ENCODE data around the gene ZMPSTE24. TPM values are rescaled to one million over a fixed set of nuclear protein-coding genes. Genes with fewer than 3 reads are reported as not detected.

The ZMPSTE24 gene
- polyA plus RNA-seq, 3 donors: 6.4 to 45.6 (median 36.0) TPM

DNA sequence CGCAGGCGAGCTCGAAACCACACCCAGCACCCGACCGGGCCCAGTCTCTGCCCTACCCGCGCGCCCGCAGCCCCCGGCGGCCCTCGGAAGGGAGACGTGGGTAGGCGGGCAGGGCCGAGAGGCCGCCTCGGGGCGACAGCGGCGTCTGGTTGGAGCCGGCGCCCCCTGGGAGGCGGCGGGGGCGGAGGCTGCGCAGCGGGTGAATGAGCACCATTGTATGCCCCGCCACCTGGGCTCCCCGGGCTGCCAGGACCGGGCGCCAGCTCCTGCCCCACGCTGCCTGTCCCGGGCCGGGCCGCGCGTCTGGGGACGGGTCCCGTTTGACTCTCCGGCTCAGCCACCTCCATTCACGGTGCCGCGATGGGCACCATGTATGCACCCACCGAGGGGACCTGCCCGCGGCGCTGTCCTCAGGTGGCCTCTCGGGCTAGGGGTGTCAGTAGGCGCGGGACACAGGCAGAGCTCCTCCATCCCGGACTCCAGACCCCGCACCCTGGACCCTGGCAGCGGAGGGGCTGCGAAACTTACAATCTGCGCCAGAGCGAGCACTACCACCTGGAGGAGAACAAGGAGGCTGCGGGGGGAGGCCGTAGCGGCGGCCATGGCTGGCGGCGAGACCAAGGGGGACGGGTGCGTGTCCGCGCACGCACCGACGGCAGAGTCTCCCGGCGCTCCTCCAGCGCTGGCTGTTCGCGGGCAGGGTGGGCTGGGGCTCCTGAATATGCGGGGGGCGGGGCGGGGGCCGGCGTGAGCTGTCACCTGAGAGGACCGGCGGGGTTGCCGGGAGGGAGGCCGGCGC, 58.8 kb downstream of the ZMPSTE24 start, which contains the start of gene COL9A2:
Gene COL9A2 (minus strand): TSS at position 692 of the 799 bp plus-strand sequence. CDS start 89 bp downstream, at position 603.
- H3K4me2 ChIP-seq (replicated peaks; ENCODE audit: extremely low read depth, low read length, poor library complexity, severe bottlenecking): peak within 1 kb of the TSS; percentile 85
- peaks cover 5% of the 10 kb centered on the region for H3K79me2 ChIP-seq (ENCODE audit: insufficient read depth, low read length)
- H3K27ac Mint-ChIP-seq: no peak within 1 kb of the TSS
- DNase-seq: peak in 1 of 3 donors; percentile 17
- H3K4me3 ChIP-seq (replicated peaks in 1 of 3; ENCODE audit: low read depth in 2 of 3, low read length in 3 of 3): peak within 1 kb of the TSS; percentile 34 to 76 (median 53)
- no peak within 1 kb of the TSS for H3K27ac ChIP-seq (ENCODE audit: low read depth in 1 of 2, low read length in 2 of 2)
- peaks cover 0 to 12% (median 6%) of the 10 kb centered on the region in 7 donors for H3K9me3 Mint-ChIP-seq
- H3K4me3 Mint-ChIP-seq: peak within 1 kb of the TSS; percentile 83 to 94
- no peaks in the 10 kb centered on the region for H3K36me3 ChIP-seq (replicated peaks in 1 of 2; ENCODE audit: control insufficient read depth in 1 of 2, insufficient read depth in 2 of 2, low read length in 2 of 2)
- H4K20me1 ChIP-seq (ENCODE audit: insufficient read depth, low read length): no peaks in the 10 kb centered on the region
- peaks cover 47% of the 10 kb centered on the region for H3K4me1 Mint-ChIP-seq
- H3K27me3 ChIP-seq (ENCODE audit: control insufficient read depth in 2 of 2, insufficient read depth in 2 of 2, low read length in 2 of 2): peaks cover 21 to 34% of the 10 kb centered on the region in 2 donors
- H3K27me3 Mint-ChIP-seq (ENCODE audit: low read depth in 3 of 3): peaks cover 34 to 56% (median 49%) of the 10 kb centered on the region in 3 donors
- TF ChIP-seq, protein P1, sequence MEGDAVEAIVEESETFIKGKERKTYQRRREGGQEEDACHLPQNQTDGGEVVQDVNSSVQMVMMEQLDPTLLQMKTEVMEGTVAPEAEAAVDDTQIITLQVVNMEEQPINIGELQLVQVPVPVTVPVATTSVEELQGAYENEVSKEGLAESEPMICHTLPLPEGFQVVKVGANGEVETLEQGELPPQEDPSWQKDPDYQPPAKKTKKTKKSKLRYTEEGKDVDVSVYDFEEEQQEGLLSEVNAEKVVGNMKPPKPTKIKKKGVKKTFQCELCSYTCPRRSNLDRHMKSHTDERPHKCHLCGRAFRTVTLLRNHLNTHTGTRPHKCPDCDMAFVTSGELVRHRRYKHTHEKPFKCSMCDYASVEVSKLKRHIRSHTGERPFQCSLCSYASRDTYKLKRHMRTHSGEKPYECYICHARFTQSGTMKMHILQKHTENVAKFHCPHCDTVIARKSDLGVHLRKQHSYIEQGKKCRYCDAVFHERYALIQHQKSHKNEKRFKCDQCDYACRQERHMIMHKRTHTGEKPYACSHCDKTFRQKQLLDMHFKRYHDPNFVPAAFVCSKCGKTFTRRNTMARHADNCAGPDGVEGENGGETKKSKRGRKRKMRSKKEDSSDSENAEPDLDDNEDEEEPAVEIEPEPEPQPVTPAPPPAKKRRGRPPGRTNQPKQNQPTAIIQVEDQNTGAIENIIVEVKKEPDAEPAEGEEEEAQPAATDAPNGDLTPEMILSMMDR (IDR thresholded peaks at IDR 0.05): no peak
- peaks cover 49 to 58% of the 10 kb centered on the region in 2 donors for H3K4me1 ChIP-seq (ENCODE audit: control insufficient read depth in 1 of 2, insufficient read depth in 2 of 2, low read length in 2 of 2)
- peak within 1 kb of the TSS; percentile 49 for H3K9ac ChIP-seq (ENCODE audit: insufficient read depth, low read length, poor library complexity, severe bottlenecking)
- H2AFZ ChIP-seq (ENCODE audit: insufficient read depth, low read depth, low read length, poor library complexity, severe bottlenecking): peak within 1 kb of the TSS; percentile 97
- WGBS (ENCODE audit: insufficient coverage): 2% methylated on average over 81 of the region's 84 CpGs
- peaks cover 0 to 3% of the 10 kb centered on the region in 2 donors for H3K9me3 ChIP-seq (replicated peaks in 1 of 2; ENCODE audit: control insufficient read depth in 1 of 2, insufficient read depth in 1 of 2, low read length in 2 of 2)
- H3K36me3 Mint-ChIP-seq: peaks cover 7 to 12% of the 10 kb centered on the region in 2 donors
- intact Hi-C loops (cut with micrococcal nuclease): loop anchor here (5.0 to 10.0 kb wide), 3 partner anchors 62 to 169 kb away; partner anchors contain the start of gene ZMPSTE24 (in 1 of the 2)

DNA sequence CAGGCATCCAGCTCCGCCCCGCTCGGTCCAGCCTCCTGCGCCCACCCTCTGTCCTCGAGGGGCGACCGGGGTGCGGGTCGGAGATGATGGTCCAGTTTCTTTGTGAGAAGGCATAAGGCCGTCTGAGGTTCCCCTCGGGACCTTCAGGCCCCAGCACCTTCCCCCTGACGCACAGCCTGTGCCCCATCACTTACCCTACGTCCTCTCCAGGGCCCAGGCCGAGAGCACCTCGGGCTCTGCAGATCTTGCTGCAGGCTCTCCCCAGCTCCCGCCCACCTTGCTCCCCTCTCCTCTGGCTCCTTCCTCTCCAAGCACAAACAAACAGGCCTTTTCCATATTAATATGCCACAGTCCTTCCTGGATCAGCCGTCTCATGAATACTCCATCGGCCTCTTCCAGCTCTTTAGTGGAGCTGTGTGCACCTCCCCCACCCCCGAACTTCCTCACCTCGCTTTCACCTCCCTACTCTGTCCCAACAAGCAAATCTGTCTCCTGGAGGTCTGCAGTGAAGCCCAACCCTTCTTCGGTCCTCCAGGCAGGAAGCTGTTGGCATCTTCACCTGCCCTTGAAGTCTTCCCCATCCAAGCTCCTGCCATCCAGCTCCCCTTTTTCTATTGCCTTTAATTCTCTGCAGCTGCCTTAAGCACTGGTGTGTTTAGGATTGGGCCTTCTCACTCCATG, 59.5 kb downstream of the ZMPSTE24 start:
- H3K9ac ChIP-seq (ENCODE audit: insufficient read depth, low read length, poor library complexity, severe bottlenecking): no peak overlapping the region
- H4K20me1 ChIP-seq (ENCODE audit: insufficient read depth, low read length): no peaks in the 10 kb centered on the region
- Mint-ChIP-seq H3K9me3 (peaks cover 0 to 12% (median 6%) of the 10 kb centered on the region in 7 donors), H3K27me3 (ENCODE audit: low read depth in 3 of 3) (peaks cover 34 to 56% (median 48%) of the 10 kb centered on the region in 3 donors), H3K4me1 (peaks cover 39% of the 10 kb centered on the region), H3K36me3 (peaks cover 7 to 12% of the 10 kb centered on the region in 2 donors), H3K4me3 (peak overlapping the region; percentile 62 to 86), H3K27ac (no peak overlapping the region)
- TF ChIP-seq, protein P1 (IDR thresholded peaks at IDR 0.05): no peak
- peak overlapping the region; percentile 85 for H3K4me2 ChIP-seq (replicated peaks; ENCODE audit: extremely low read depth, low read length, poor library complexity, severe bottlenecking)
- H3K4me3 ChIP-seq (replicated peaks in 1 of 3; ENCODE audit: low read depth in 2 of 3, low read length in 3 of 3): peak overlapping the region in 1 of 3 experiments; percentile 76
- H3K9me3 ChIP-seq (replicated peaks in 1 of 2; ENCODE audit: control insufficient read depth in 1 of 2, insufficient read depth in 1 of 2, low read length in 2 of 2): peaks cover 0 to 3% of the 10 kb centered on the region in 2 donors
- no peaks in the 10 kb centered on the region for H3K36me3 ChIP-seq (replicated peaks in 1 of 2; ENCODE audit: control insufficient read depth in 1 of 2, insufficient read depth in 2 of 2, low read length in 2 of 2)
- no peaks in the 10 kb centered on the region for H3K79me2 ChIP-seq (ENCODE audit: insufficient read depth, low read length)
- intact Hi-C loops (cut with micrococcal nuclease): loop anchor here (5.0 to 10.0 kb wide), 3 partner anchors 63 to 170 kb away; partner anchors contain the start of gene ZMPSTE24 (in 1 of the 2)
- DNase-seq: no peak
- H3K4me1 ChIP-seq (ENCODE audit: control insufficient read depth in 1 of 2, insufficient read depth in 2 of 2, low read length in 2 of 2): peaks cover 42 to 51% of the 10 kb centered on the region in 2 donors
- WGBS (ENCODE audit: insufficient coverage): 57% methylated on average over 17 of the region's 21 CpGs
- peaks cover 21 to 34% of the 10 kb centered on the region in 2 donors for H3K27me3 ChIP-seq (ENCODE audit: control insufficient read depth in 2 of 2, insufficient read depth in 2 of 2, low read length in 2 of 2)
- no peak overlapping the region for H3K27ac ChIP-seq (ENCODE audit: low read depth in 1 of 2, low read length in 2 of 2)
- H2AFZ ChIP-seq (ENCODE audit: insufficient read depth, low read depth, low read length, poor library complexity, severe bottlenecking): peak overlapping the region; percentile 97
